H54 (cell line): ENCODE data around the gene LRRC7.
A peak's percentile ranks its signal among the peaks of the same experiment; 100 is the strongest.

Experiments used
- DNase-seq: peaks from one replicate; pipeline ENCODE4 v3.0.0; 2011; ENCODE audit warnings: low spot score, mixed read lengths; ENCODE audit not compliant: insufficient read length
- FAIRE-seq: peaks from 3 replicates; lab custom pipeline; 2011; peaks lifted over from hg19 to GRCh38; lab: Jason Lieb, UNC
- POLR2A ChIP-seq: IDR thresholded peaks from 2 replicates; pipeline ENCODE4 v1.6.1; 2011; ENCODE audit warnings: low read depth, mild to moderate bottlenecking, low read length

The LRRC7 gene

DNA sequence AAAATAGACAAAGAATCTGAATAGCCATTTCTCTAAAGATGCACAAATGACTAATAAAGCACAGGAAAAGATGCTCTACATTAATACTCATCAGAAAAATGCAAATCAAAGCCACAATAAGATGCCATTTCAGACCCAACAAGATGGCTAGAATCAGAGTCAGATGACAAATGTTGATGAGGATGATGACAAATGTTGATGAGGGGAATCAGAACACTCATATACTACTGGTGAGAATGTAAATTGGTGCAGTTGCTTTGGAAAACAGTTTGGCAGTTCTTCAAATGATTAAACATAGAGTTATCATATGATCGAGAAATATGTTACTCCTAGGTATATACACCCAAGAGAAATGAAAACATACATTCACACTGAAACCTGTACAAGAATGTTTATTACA is 603.8 kb downstream of the LRRC7 start:
- no peak for DNase-seq
- peak; percentile 27 for FAIRE-seq
- no peak for TF ChIP-seq POLR2A
